Astrocyte (in vitro differentiated cells and primary cell): ENCODE results near the gene SIRT5. TPM values are rescaled to one million over a fixed set of nuclear protein-coding genes. Genes with fewer than 3 reads are reported as not detected.

ENCODE experiments used
- DNase-seq: peaks from one replicate; pipeline ENCODE4 v3.0.0-alpha.2; 2010; ENCODE audit warnings: low read depth
- FAIRE-seq: peaks from 2 replicates; lab custom pipeline; 2011; peaks lifted over from hg19 to GRCh38; lab: Jason Lieb, UNC
- H2AFZ ChIP-seq: 2 replicates; pipeline ENCODE4 v1.6.0; 2012; ENCODE audit warnings: low read depth, low read length, inconsistent platforms
- H3K27ac ChIP-seq: 2 replicates; pipeline ENCODE4 v1.5.1; 2011; ENCODE audit warnings: low read depth, low read length, inconsistent platforms
- H3K27me3 ChIP-seq: 2 replicates; pipeline ENCODE4 v1.6.0; 2011; ENCODE audit warnings: low read length, inconsistent platforms; ENCODE audit not compliant: insufficient read depth
- H3K36me3 ChIP-seq: 2 replicates; pipeline ENCODE4 v1.5.1; 2011; ENCODE audit warnings: low read length, inconsistent platforms; ENCODE audit not compliant: insufficient read depth
- H3K4me1 ChIP-seq: 2 replicates; pipeline ENCODE4 v1.5.1; 2011; ENCODE audit warnings: low read length, inconsistent platforms; ENCODE audit not compliant: insufficient read depth
- H3K4me2 ChIP-seq: 2 replicates; pipeline ENCODE4 v1.6.0; 2012; ENCODE audit warnings: low read length, inconsistent platforms
- H3K4me3 ChIP-seq: 2 replicates; pipeline ENCODE4 v1.5.1; 2011; ENCODE audit warnings: low read depth, mild to moderate bottlenecking, low read length, inconsistent platforms; ENCODE audit not compliant: insufficient read depth
- H3K79me2 ChIP-seq: 2 replicates; pipeline ENCODE4 v1.6.0; 2012; ENCODE audit warnings: mild to moderate bottlenecking, low read length, inconsistent platforms; ENCODE audit not compliant: insufficient read depth
- H3K9ac ChIP-seq: 2 replicates; pipeline ENCODE4 v1.6.0; 2012; ENCODE audit warnings: mild to moderate bottlenecking, low read length, inconsistent platforms
- H3K9me3 ChIP-seq: 2 replicates; pipeline ENCODE4 v1.5.1; 2012; ENCODE audit warnings: low read depth, mild to moderate bottlenecking, low read length, inconsistent platforms; ENCODE audit not compliant: insufficient read depth
- H4K20me1 ChIP-seq: 2 replicates; pipeline ENCODE4 v1.6.0; 2012; ENCODE audit warnings: low read length, inconsistent platforms; ENCODE audit not compliant: insufficient read depth
- H3K27ac Mint-ChIP-seq: one replicate; pipeline ENCODE4 v1.8.0; 2021; ENCODE audit warnings: mild to moderate bottlenecking, mixed read lengths; ENCODE audit not compliant: unreplicated experiment
- H3K27me3 Mint-ChIP-seq: one replicate; pipeline ENCODE4 v1.8.0; 2021; ENCODE audit warnings: low read depth, mixed read lengths; ENCODE audit not compliant: unreplicated experiment
- H3K36me3 Mint-ChIP-seq: one replicate; pipeline ENCODE4 v1.8.0; 2021; ENCODE audit warnings: low read depth, mixed read lengths; ENCODE audit not compliant: unreplicated experiment
- H3K4me1 Mint-ChIP-seq: one replicate; pipeline ENCODE4 v1.8.0; 2021; ENCODE audit warnings: low read depth, mixed read lengths; ENCODE audit not compliant: unreplicated experiment
- H3K4me3 Mint-ChIP-seq: one replicate; pipeline ENCODE4 v1.8.0; 2021; ENCODE audit warnings: mild to moderate bottlenecking, moderate library complexity, mixed read lengths; ENCODE audit not compliant: unreplicated experiment
- H3K9me3 Mint-ChIP-seq: one replicate; pipeline ENCODE4 v1.8.0; 2021; ENCODE audit warnings: mild to moderate bottlenecking, mixed read lengths; ENCODE audit not compliant: unreplicated experiment
- EZH2 ChIP-seq: IDR thresholded peaks from 2 replicates; pipeline ENCODE4 v1.6.1; 2012; ENCODE audit warnings: mild to moderate bottlenecking, low read length, inconsistent platforms; ENCODE audit not compliant: insufficient read depth
- total RNA-seq: library from RNA; stranded (reverse); gene quantifications from 2 replicates; pipeline ENCODE4 v1.2.1, GENCODE V29; 2021
- TF ChIP-seq, protein P1 (sequence below): IDR thresholded peaks from 2 replicates; pipeline ENCODE4 v1.5.1; 2011; ENCODE audit warnings: low read depth, mild to moderate bottlenecking, inconsistent platforms, low read length, moderate library complexity; ENCODE audit not compliant: insufficient read depth

The SIRT5 gene
- total RNA-seq, 1 donor from 2014 or later: 8.6 TPM

DNA sequence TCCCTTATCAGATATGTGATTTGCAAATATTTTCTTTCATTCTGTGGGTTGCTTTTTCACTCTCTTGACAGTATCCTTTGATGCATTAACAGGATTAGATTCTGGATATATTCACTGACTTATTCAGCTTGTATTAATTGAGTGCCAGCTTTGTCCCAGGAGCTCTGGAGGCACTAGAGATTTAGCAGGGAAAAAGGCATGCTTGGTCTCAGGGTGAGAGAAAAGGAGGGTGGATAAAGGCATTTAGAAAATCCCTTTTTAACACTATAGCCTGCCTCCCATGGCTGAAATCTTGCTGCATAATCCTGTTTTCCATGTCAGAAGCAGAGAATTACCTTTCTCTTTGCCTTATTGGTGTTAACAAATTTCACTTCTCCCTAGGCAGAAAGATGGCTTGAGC is 28.5 kb upstream of the SIRT5 start:
- H4K20me1 ChIP-seq: no peaks in the 10 kb centered on the region
- no peaks in the 10 kb centered on the region for H3K9me3 ChIP-seq
- Mint-ChIP-seq H3K27ac (no peak overlapping the region), H3K9me3 (no peaks in the 10 kb centered on the region), H3K27me3 (no peaks in the 10 kb centered on the region), H3K4me3 (no peak overlapping the region), H3K4me1 (no peaks in the 10 kb centered on the region), H3K36me3 (no peaks in the 10 kb centered on the region)
- H3K79me2 ChIP-seq: no peaks in the 10 kb centered on the region
- no peaks in the 10 kb centered on the region for H3K27me3 ChIP-seq
- TF ChIP-seq, protein P1, sequence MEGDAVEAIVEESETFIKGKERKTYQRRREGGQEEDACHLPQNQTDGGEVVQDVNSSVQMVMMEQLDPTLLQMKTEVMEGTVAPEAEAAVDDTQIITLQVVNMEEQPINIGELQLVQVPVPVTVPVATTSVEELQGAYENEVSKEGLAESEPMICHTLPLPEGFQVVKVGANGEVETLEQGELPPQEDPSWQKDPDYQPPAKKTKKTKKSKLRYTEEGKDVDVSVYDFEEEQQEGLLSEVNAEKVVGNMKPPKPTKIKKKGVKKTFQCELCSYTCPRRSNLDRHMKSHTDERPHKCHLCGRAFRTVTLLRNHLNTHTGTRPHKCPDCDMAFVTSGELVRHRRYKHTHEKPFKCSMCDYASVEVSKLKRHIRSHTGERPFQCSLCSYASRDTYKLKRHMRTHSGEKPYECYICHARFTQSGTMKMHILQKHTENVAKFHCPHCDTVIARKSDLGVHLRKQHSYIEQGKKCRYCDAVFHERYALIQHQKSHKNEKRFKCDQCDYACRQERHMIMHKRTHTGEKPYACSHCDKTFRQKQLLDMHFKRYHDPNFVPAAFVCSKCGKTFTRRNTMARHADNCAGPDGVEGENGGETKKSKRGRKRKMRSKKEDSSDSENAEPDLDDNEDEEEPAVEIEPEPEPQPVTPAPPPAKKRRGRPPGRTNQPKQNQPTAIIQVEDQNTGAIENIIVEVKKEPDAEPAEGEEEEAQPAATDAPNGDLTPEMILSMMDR: no peak
- no peak for TF ChIP-seq EZH2
- H3K4me3 ChIP-seq: no peak overlapping the region
- H3K4me1 ChIP-seq: no peaks in the 10 kb centered on the region
- no peak overlapping the region for H3K27ac ChIP-seq
- no peaks in the 10 kb centered on the region for H3K36me3 ChIP-seq
- H3K4me2 ChIP-seq: no peak overlapping the region
- H2AFZ ChIP-seq: no peak overlapping the region
- no peak overlapping the region for H3K9ac ChIP-seq
- no peak for FAIRE-seq
- no peak for DNase-seq

DNA sequence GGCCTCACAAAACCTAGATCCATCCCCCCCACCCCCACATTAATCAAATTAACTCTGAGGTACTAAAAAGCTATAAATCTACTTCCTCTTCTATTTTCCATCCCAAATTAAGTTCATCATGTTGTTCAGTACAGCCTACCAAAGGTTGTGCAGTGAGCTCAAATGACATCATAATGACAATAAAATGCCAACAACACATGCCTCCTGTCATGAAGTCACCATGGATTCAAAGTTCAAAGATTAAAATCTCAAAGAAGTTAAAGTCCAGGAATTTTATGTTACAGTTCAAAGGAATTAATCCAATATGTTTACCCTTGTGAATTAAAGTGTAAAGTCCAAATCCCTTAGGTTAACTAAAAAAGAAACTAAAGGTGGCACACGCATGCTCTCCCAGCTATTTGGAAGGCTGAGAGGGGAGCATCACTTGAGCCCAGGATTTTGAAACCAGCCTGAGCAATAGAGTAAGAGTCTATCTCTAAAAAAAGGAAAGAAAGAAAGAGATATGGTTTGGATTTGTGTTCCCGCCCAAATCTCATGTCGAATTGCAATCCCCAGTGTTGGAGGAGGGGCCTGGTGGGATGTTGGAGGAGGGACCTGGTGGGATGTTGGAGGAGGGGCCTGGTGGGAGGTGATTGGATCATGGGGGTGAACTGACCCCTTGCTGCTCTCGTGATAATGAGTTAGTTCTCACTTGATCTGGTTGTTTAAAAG is 25.7 kb upstream of the SIRT5 start:
- H2AFZ ChIP-seq: no peak overlapping the region
- H3K4me2 ChIP-seq: no peak overlapping the region
- H3K27me3 ChIP-seq: no peaks in the 10 kb centered on the region
- FAIRE-seq (no peak), DNase-seq (no peak)
- no peaks in the 10 kb centered on the region for H3K36me3 ChIP-seq
- no peaks in the 10 kb centered on the region for H3K4me1 ChIP-seq
- H3K27me3 Mint-ChIP-seq: no peaks in the 10 kb centered on the region
- H3K4me3 Mint-ChIP-seq: no peak overlapping the region
- no peaks in the 10 kb centered on the region for H3K4me1 Mint-ChIP-seq
- no peaks in the 10 kb centered on the region for H3K36me3 Mint-ChIP-seq
- no peaks in the 10 kb centered on the region for H3K9me3 ChIP-seq
- H3K27ac ChIP-seq: no peak overlapping the region
- TF ChIP-seq, protein P1: no peak
- no peak for TF ChIP-seq EZH2
- no peak overlapping the region for H3K4me3 ChIP-seq
- no peak overlapping the region for H3K27ac Mint-ChIP-seq
- no peaks in the 10 kb centered on the region for H3K9me3 Mint-ChIP-seq
- no peaks in the 10 kb centered on the region for H4K20me1 ChIP-seq
- no peaks in the 10 kb centered on the region for H3K79me2 ChIP-seq
- H3K9ac ChIP-seq: no peak overlapping the region

DNA sequence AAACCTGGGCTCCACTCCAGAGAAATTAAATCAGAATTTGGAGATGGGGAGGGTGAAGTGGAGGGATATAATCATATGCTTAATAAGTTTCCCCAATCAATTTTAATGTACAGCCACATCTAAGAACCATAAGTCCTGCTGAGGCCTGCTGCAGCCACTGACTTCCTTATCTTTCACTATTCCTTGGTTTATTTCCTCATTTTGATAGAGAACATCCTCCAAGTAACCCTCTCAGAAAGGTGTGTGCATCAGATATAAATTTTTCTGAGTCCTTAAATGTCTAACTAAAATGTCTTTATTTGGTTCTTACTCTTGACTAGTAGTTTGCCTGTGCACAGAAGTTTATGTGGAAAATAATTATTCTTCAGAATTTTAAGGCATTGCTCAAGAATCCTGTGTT is 23.7 kb upstream of the SIRT5 start:
- H3K4me3 Mint-ChIP-seq: no peak overlapping the region
- Histone ChIP-seq H2AFZ (no peak overlapping the region), H3K27ac (no peak overlapping the region), H3K36me3 (no peaks in the 10 kb centered on the region), H3K4me2 (no peak overlapping the region), H3K4me3 (no peak overlapping the region), H4K20me1 (no peaks in the 10 kb centered on the region), H3K9me3 (no peaks in the 10 kb centered on the region), H3K27me3 (no peaks in the 10 kb centered on the region), H3K9ac (no peak overlapping the region), H3K4me1 (no peaks in the 10 kb centered on the region), H3K79me2 (no peaks in the 10 kb centered on the region)
- DNase-seq (no peak), FAIRE-seq (no peak)
- H3K9me3 Mint-ChIP-seq: no peaks in the 10 kb centered on the region
- H3K36me3 Mint-ChIP-seq: no peaks in the 10 kb centered on the region
- no peaks in the 10 kb centered on the region for H3K27me3 Mint-ChIP-seq
- H3K27ac Mint-ChIP-seq: no peak overlapping the region
- TF ChIP-seq, protein P1: no peak
- no peak for TF ChIP-seq EZH2
- H3K4me1 Mint-ChIP-seq: peaks cover 7% of the 10 kb centered on the region
